Hepatic stellate cell (primary cell): ENCODE data around the gene NPNT.

Experiments
- DNase-seq: peaks from one replicate; pipeline ENCODE4 v3.0.0; 2011; ENCODE audit warnings: low spot score

NPNT gene

DNA sequence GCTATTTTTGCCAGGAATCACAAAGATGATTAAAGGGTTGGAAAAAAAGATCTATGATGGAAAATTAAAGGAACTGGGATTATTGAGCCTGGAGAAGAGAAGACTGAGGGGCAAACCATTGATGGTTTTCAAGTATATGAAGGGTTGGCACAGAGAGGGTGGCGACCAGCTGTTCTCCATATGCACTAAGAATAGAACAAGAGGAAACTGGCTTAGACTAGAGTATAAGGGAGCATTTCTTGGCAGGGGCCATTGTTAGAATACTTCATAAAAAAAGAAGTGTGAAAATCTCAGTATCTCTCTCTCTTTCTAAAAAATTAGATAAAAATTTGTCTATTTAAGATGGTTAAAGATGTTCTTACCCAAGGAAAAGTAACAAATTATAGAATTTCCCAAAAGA is 75.1 kb downstream of the NPNT start:
- no peak for DNase-seq

DNA sequence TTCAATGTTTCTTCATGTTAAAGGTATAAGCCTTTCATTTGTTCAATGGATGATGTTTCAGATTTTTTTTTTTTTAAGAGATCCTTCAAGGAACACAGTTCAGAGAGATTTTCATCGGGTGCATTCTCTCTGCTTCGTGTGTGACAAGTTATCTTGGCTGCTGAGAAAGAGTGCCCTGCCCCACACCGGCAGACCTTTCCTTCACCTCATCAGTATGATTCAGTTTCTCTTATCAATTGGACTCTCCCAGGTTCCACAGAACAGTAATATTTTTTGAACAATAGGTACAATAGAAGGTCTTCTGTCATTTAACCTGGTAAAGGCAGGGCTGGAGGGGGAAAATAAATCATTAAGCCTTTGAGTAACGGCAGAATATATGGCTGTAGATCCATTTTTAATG is 75.8 kb downstream of the NPNT start:
- DNase-seq, result no peak

DNA sequence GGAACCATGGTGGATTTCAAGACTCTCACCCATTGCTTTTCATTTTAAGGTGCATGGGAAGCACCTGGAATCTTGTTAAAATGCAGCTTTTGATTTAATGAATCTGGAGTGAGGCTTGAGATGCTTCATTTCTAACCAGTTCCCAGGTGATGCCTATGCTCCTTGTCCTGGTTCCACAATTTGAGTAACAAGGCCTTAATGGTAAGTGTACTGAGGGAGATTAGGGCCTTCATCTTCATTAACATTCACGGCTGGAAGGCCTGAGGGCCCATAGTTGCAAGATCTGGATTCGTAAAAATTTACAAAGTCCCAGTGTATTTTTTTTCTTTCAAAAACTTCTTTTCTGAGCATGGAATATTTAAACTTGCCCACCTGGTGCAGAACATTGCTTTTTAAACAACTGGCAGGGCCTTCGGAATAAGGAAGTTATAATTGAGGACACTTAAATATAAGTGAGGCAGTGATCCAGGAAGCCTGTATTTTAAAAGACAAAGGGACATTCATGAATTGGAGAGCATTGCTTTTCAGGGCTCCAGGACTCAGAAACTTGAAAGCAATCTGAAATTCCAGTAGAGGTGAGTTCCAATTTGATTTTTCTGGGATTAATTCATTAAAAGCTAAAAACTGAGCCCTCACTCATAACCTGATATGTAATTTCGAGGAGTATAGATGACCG is 77.8 kb downstream of the NPNT start:
- no peak for DNase-seq

DNA sequence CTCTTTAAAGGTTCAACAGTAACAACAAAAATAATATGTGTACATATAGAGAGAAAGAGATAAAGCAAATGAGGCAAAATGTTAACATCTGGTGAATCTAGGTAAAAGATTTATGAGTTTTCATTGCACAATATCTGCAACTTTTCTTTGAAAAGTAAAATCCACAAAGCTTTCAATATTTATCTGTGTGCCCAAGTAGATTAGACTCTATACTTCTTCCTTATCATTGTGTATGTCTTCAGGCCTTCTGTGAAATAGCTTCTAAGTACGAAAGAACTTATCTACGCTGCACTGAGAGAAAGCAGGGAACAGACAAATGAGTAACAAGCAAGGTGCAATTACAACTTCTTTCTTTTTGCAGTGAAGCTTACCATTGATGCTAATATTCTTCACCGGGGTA is 81.6 kb downstream of the NPNT start:
- DNase-seq, result no peak

DNA sequence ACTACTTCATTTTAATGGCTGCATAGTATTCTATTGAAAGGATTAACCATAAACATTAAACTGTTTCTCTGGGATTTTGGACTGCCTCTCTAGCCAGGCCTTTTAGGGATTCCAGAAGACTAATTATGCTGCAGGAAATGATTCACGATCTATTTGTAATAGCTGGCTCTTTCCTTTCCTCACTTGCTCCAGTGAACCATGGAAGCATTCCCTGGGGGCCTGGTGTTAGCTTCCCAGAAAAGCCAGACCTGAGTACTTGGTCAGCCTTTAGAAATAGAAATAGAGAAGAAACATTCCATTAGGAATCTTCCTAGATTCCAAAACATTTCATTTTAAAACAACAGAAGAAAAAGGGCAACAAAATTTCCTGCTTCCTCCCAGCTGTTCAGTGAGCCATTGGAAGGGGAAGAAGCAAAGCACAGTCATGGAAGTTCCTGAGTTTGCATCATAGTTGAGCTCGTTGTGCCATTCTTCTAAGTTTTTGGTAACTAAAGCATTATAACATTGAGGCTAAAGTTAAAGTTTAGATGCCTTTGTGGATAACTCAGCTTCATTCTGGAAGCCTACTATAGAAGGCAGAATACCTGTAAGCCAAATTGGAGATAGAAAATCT is 83.5 kb downstream of the NPNT start:
- DNase-seq, result peak; percentile 44

DNA sequence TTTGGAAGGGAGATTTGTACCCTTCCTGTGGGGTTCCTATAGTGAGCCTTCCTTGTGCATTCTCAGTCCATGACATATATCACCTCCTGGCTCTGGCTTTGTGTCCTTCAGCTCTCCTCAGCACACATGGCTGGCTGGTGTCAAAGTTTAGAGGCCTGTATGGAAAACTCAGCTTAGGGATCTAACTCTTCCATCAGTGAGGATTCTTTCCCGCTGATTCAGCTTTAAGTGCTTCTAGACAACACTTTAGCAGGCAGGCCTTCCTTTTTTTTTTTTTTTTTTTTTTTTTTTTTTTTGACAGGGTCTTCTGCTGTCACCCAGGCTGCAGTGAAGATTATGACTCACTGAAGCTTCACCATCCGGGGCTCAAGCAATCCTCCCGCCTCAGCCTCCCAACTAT is 84.2 kb downstream of the NPNT start:
- DNase-seq, result no peak

DNA sequence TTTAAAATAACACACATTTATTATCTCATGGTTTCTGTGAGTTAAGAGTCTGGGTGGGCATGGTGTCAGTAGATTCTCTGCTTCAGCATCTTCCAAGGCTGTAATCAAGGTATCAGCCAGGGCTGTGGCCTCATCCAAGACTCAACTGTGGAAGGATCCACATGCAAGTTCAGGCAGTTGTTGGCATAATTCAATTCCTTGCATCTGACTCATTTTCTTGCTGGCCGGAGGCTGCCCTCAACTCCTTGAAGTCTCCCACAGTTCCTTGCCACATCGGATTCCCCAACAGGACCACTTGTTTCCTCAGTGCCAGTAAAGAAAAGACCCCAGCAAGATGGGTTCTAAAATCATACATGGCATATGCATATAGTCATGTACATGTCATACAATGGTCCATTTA is 93.4 kb downstream of the NPNT start:
- no peak for DNase-seq

DNA sequence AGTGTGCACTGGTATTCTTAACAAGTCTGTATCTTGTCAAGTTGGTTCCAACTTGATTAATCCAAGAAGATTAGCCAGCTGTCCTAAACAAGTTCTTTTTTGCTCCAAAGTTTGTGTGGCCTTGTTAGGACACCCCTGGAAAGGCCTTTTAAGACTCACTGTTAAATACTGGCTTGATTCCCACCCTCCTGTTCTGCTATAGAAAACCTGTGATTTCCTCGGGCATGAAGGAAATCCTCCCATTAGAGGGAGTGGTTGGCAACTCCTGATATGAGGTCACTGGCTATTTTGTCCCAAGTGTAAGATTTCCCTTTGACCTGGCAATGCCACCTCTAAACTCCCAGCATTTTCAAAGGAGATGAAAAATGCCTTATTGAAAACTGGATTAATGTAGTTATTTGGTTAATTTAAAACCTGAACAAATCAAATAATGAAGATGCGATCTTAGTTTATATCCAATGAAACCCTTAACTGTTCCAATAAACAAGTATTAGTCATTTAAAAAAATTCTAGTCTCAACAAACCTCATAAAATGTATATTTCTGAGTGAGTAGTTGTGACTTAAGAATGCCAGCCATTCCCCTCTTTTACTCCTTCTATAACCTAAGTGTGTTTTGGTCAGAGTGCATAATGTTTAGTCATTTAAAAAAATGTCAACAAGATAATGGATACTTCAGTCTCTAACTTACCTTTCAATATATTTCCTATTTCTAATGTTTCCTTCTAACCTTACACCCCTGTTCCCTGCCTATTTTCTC is 94.4 kb downstream of the NPNT start:
- DNase-seq, result no peak

DNA sequence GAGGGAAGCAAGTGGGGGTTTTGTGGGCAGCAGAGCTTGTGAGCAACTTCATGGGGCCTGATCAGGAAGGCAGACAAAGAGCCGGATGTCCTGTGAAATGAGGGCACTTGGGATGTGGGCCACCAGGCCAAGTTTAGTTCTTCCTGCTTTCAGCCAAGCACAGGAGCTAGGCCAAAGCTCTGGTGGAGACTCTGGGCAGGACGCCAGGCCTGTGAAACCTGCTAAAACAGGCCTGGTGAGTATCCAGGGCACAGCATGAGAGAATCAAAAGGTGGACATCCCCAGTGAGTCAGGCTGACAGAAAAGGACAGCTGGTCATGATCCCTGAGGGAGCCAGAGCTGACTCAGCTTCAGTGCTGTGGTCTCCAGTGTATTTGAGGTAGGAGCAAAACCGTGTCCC is 95.7 kb downstream of the NPNT start:
- peak; percentile 81 for DNase-seq

DNA sequence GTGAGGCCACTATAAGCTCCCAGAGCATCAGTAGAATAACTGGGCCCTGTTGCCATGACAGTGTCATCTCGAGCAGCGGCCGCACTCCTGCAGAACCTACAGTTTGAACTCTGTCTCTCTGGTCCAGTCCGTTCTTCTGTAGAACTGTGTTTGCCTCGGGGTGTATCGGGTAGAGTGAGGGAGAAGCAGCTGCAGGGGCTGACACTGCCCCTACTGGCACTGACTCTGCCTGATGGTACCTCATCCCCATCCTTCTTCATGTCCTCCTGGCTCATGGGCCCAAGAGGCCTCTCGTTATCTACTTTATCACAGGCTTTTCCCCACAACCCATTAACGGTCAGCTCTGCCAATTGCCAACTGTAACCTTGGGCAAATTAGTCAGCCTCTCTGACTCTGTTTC is 96.5 kb downstream of the NPNT start:
- DNase-seq, result no peak

DNA sequence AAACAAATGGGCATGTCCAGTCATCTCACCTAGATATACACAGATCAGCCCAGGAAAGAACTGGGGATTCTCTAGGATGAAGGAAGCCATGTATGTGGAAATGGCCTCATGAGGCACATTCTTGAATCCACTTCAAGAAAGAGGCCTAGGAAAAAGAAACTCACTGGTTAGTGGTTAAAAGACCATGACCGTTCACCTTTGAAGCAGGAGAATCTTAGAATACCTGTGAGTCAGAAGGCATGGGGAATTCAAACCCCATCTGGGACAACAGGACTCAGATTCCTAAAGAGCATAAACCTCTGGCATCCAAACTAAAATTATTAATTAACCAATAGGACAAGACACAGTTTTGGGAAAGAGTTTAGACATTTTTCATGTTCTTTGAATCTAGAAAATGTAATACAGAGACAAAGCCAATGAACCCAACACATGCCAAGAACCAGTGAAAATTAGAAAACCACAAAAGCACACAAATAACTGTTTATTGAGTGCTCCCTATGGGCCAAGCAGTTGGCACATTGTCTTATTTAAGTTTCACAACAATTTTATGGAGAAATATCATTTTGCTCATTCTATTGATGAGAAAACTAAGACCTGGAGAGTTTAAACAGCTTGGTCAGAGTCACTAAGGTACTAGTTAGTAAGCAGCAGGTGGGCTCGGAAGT is 97.5 kb downstream of the NPNT start:
- no peak for DNase-seq

DNA sequence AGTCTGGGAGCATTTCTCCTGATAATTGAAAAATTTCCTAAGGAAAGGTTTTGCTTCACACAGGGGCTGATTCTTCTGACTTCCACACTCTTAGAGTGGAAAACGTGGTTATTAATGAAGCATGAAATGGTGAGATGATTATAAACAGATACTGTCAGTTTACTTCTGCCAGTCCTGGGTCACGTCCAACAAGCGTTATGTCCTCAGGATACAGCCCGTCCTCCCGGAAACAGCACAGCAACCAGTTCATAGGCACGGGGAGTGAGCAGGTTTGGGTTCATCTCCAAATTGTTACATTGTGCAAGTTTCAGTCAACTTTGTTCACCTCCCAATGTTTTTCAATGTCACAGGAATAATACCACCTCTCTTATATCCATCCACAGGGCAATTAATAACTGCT is 98.8 kb downstream of the NPNT start:
- DNase-seq, result no peak

DNA sequence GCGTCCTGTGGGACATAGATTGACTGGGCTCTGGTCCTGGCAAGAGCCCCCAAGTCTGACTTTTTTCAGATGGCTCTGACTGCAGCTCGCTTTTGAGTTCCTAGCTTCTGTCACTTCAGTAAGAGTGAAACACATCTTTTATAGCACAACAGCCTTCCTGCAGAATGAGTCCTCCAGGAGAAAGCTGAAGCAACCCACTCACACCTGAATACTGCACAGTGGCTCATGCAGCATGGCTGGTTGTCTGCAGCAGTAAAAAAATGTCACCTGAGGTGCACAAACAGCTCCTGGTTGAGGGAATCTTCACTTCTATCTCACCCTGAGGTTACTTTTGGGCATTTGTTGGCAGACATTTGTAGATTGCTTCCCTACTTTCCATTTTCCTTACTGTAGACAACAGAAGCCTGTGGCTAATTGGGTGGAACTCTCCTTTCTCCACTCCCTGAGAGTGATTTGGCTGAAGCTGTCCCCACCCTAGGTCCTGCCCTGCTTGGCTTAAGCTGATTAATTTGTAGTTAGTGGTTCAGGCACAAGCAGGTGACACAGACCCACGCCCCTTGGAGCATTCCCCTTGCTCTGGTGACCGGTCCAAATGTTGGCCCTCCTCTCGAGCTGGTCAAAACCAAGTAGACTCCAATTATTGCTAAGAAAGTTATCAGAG is 99.7 kb downstream of the NPNT start:
- DNase-seq, result no peak

DNA sequence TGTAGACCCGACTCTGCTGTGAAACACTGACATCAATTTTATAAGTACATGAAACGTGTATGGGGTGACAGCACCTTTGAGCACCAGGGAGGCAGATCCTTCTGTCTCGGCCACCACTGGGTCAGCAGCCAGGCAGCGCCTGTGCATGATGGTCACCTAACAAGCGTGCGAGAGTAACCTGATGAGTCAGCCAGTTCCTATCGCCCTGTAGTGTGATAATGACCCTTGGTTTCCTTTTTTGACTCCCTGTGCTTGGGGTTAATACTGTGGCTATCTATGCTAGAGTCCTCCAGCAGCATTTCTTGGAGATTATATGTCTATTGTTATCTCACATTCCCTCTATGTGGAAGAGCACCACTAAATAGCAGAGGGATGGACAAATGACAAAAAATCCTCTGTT is 101.6 kb downstream of the NPNT start:
- no peak for DNase-seq

DNA sequence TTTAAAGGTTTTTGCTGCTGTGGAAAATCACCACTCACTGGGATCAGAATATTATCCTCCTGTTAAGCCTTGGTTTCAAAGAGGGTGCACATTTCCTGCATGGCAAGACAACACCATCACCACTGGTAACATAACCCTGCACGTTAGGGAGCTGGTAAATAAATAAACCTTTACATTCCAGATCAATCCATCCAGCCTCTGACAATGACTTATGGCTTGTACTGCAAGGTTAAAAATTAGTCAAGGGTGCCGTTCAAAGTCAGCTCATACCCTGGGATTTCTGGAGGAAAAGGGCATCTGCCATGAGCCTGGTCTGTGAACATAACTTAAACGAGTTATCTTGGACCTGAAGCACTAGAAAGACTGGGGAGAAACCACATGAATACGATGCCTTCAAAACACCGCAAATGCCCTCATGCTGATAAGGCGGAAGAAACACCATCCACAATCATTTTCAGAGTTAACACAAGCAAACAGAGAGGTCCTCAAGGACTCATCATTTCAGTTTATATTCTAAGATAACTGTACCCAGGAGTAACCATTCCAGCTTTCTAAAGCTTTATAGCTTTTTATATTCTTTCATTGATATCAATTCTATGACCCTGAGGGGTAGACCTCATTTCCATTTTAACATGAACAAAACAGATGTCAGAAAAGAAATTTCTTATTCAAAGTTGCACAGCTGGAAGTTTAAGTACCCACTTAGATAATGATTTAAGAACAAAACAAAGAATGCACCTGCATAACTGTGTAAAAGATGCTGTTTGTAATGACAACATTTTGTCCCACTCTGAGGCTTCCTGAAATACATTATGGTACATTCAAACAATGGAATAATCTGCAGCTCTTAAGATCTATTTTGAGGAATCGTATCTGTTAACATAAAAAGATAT is 103.1 kb downstream of the NPNT start:
- DNase-seq, result no peak

DNA sequence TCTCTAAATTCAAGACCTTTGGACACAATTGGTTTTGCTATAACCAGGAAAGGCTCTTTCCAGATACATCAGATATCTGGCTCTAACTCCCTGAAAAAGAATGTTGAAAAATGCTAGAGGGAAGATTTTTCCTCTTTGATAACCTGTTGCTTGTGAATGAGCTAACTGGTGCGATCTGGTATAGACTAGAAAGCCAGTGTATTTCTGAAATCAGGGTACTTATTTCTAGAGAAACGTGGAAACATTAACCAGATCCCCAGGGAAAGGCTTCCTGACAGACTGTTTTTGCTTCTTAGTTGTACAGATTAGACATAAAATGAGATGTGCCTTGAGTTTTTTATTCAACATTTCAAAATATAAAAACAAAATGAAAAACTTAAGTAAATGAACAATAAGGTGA is 107.7 kb downstream of the NPNT start:
- DNase-seq, result no peak

DNA sequence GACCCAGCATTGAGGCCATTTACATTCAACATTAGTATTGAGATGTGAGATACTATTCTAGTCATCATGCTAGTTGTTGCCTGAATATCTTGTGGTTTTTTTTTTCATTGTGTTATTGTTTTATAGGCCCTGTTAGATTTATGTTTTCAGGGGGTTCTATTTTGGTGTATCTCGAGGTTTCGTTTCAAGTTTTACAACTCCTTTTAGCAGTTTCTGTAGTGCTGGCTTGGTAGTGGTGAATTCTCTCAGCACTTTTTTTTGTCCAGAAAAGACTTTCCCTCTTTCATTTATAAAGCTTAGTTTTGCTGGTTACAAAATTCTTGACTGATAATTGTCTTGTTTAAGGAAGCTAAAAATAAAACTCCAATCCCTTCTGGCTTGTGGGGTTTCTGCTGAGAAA is 115.5 kb downstream of the NPNT start:
- DNase-seq, result no peak

DNA sequence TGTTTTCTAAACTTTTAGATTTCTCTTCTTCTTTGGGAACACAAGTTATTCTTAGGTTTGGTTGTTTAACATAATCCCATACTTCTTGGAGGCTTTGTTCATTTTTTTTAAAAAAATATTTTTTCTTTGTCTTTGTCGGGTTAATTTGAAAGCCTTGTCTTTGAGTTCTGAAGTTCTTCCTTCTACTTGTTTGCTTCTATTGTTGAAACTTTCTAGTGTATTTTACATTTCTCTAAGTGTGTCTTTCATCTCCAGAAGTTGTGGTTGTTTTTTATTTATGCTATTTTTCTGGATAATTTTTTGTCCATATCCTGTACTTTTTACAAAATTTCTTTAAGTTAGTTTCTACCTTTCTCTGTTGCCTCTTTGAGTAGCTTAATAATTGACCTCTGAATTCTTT is 116.1 kb downstream of the NPNT start:
- no peak for DNase-seq

DNA sequence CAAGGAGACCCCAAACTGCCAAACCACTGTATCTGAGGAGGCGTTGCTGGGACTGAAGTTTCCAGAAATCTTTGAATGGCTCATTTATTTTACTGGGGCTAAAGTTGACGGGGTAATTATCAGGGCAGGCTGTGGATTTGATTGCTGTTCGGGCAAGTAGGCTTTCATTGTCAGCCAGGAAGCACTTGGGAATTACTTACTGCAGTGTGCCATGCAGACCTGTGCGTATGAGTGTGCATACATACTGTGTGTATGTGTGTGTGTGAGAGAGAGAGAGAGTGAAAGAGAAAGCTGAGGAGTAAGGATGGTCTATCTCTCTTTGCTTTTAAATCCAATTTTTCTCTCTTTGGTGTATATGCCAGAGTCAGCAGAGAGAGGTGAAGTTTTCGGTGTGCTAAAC is 122.7 kb downstream of the NPNT start:
- DNase-seq, result no peak

DNA sequence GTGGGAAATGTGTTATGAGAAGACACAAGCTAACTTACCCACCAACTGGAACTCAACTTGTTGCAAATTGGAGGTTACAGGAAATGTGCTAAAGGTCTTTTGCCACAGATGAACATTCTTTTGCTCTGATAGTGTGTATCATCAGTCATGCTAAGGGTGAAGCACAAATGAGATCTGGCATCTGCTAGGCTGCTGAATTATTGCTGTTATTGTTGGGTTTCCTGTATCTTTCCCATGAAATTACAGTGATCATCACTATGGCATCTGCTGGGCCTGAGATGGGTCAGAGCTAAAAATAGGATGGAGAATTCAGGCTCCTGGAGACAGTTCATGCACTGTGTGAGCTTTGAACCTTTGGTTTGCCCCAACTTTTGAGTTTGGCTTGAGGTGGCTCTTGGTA is 124.5 kb downstream of the NPNT start:
- DNase-seq, result peak; percentile 70
